Kidney (tissue), 14 donors: ENCODE data around the gene FAM53B. TPM values are rescaled to one million over a fixed set of nuclear protein-coding genes. Genes with fewer than 3 reads are reported as not detected.

Source experiments
- DNase-seq, 5 donors: peaks; one replicate each; pipeline ENCODE4 v3.0.0-alpha.2; 2013 to 2020
- FAIRE-seq: peaks from 2 replicates; lab custom pipeline; 2012; peaks lifted over from hg19 to GRCh38; lab: Jason Lieb, UNC
- H3K27ac ChIP-seq, 2 donors: one replicate each; pipeline ENCODE4 v1.7.0; 2013; ENCODE audit warnings: low read depth in 2 of 2, low read length in 2 of 2, inconsistent platforms in 1 of 2
- H3K27me3 ChIP-seq: one replicate; pipeline ENCODE4 v1.7.1; 2013; ENCODE audit warnings: low read length, inconsistent platforms; ENCODE audit not compliant: control insufficient read depth, insufficient read depth
- H3K36me3 ChIP-seq, 3 donors: one replicate each; pipeline versions ENCODE4 v1.7.0 to v1.7.1; 2013; ENCODE audit warnings: low read length in 3 of 3, control low read depth in 1 of 3, inconsistent platforms in 1 of 3; ENCODE audit not compliant: insufficient read depth in 3 of 3, control insufficient read depth in 2 of 3
- H3K4me1 ChIP-seq, 3 donors: one replicate each; pipeline versions ENCODE4 v1.7.0 to v1.7.1; 2013; ENCODE audit warnings: low read length in 3 of 3, inconsistent platforms in 1 of 3, low read depth in 1 of 3; ENCODE audit not compliant: control insufficient read depth in 2 of 3, insufficient read depth in 2 of 3
- H3K4me3 ChIP-seq, 3 donors: one replicate each; pipeline versions ENCODE4 v1.7.0 to v1.8.1; 2013; ENCODE audit warnings: low read length in 3 of 3, control low read depth in 1 of 3, inconsistent platforms in 1 of 3
- H3K9ac ChIP-seq, 3 donors: one replicate each; pipeline versions ENCODE4 v1.7.0 to v1.7.1; 2013; ENCODE audit warnings: low read length in 3 of 3, control low read depth in 1 of 3, inconsistent platforms in 1 of 3
- H3K9me3 ChIP-seq, 3 donors: one replicate each; pipeline versions ENCODE4 v1.7.0 to v1.7.1; 2013; ENCODE audit warnings: low read length in 3 of 3, control low read depth in 1 of 3, inconsistent platforms in 1 of 3; ENCODE audit not compliant: control insufficient read depth in 2 of 3, insufficient read depth in 1 of 3
- CTCF ChIP-seq: IDR thresholded peaks from 3 replicates; pipeline ENCODE4 v1.5.1; 2012; ENCODE audit warnings: mild to moderate bottlenecking, moderate library complexity, borderline replicate concordance; ENCODE audit not compliant: insufficient read depth; ENCODE audit errors: extremely low read depth
- intact Hi-C: fragments of 100-400 bp; cut with DNase I; formaldehyde crosslinking; loops from one replicate; pipeline ENCODE4 v1.11.1; 2022
- polyA plus RNA-seq: library from polyadenylated mRNA; stranded (reverse); fragments of 350-450 nt; fragmentation: Illumina TruSeq; extraction: RNeasy Lipid Tissue Mini Kit (QIAGEN cat#74804); gene quantifications from one replicate; pipeline ENCODE4 v1.2.3, GENCODE V29; 2014; ENCODE audit warnings: low read depth, low replicate concordance; ENCODE audit not compliant: insufficient read depth
- total RNA-seq: library from RNA; stranded (reverse); fragmentation: NEBNext Ultra II Directional; extraction: Animal tissue kit (Norgen Biotek cat#: 25700); gene quantifications from one replicate; pipeline ENCODE4 v1.2.1, GENCODE V29; 2021
- donor health status: control.
- donor health status: control.
- donor health status: control.
- donor health status: control.
- donor health status: control.
- donor health status: DM: yes; HTN: yes; CAD: no.
- donor health status: Normal renal cell carcinoma (clear cell type).

The FAM53B gene
- total and polyA plus RNA-seq, 2 donors from 2014 or later = 11.8 to 30.0 TPM

- no peaks in the 10 kb centered on the region for H3K9me3 ChIP-seq
- no peak for TF ChIP-seq CTCF
- no peak for DNase-seq
- intact Hi-C loops = no loop called here
- no peak overlapping the region for H3K9ac ChIP-seq
- no peak overlapping the region for H3K27ac ChIP-seq
- H3K4me3 ChIP-seq = no peak overlapping the region
- H3K36me3 ChIP-seq = peaks cover 0 to 4% (median 3%) of the 10 kb centered on the region in 3 donors
- H3K4me1 ChIP-seq = peaks cover 0 to 41% (median 16%) of the 10 kb centered on the region in 3 donors
- no peaks in the 10 kb centered on the region for H3K27me3 ChIP-seq
- FAIRE-seq = no peak
Observed at GRCh38 chr10:124669141-124669823, 74.9 kb downstream of the FAM53B start.

- intact Hi-C loops = no loop called here
- H3K27me3 ChIP-seq = no peaks in the 10 kb centered on the region
- H3K9me3 ChIP-seq = no peaks in the 10 kb centered on the region
- no peak overlapping the region for H3K27ac ChIP-seq
- no peak for FAIRE-seq
- no peak for DNase-seq
- no peak overlapping the region for H3K4me3 ChIP-seq
- peaks cover 0 to 41% (median 15%) of the 10 kb centered on the region in 3 donors for H3K4me1 ChIP-seq
- H3K9ac ChIP-seq = no peak overlapping the region
- H3K36me3 ChIP-seq = peaks cover 0 to 4% (median 3%) of the 10 kb centered on the region in 3 donors
- TF ChIP-seq CTCF = no peak
Observed at GRCh38 chr10:124668517-124669051, 75.6 kb downstream of the FAM53B start.

GRCh38 chr10:124667425-124668345, 76.5 kb downstream of the FAM53B start:
- H3K27me3 ChIP-seq = no peaks in the 10 kb centered on the region
- H3K9me3 ChIP-seq = no peaks in the 10 kb centered on the region
- intact Hi-C loops = no loop called here
- H3K9ac ChIP-seq = no peak overlapping the region
- no peak for TF ChIP-seq CTCF
- peaks cover 0 to 4% (median 3%) of the 10 kb centered on the region in 3 donors for H3K36me3 ChIP-seq
- no peak overlapping the region for H3K27ac ChIP-seq
- FAIRE-seq = no peak
- DNase-seq = peak in 2 of 5 donors; percentile 35 to 65
- H3K4me3 ChIP-seq = no peak overlapping the region
- H3K4me1 ChIP-seq = peaks cover 0 to 35% (median 8%) of the 10 kb centered on the region in 3 donors
